BLaER1 treated with 17β-estradiol and CSF1 and Interleukin-3, amounts not matched to agents 10 nM and 100 nM (cell line): ENCODE measurements around the gene ORC5.

Experiments used
- H3K27ac ChIP-seq, 11 experiments: shearing (Covaris generic); formaldehyde crosslinking; 2 replicates each; pipeline ENCODE4 v1.8.1; 2022
- H3K27me3 ChIP-seq, 11 experiments: shearing (Covaris generic); formaldehyde crosslinking; 2 replicates each; pipeline ENCODE4 v1.8.1; 2022
- H3K36me3 ChIP-seq, 11 experiments: shearing (Covaris generic); formaldehyde crosslinking; 2 replicates each; pipeline ENCODE4 v1.8.1; 2022
- H3K4me1 ChIP-seq, 10 experiments: shearing (Covaris generic); formaldehyde crosslinking; 2 replicates each; pipeline ENCODE4 v1.8.1; 2022
- H3K4me2 ChIP-seq, 11 experiments: shearing (Covaris generic); formaldehyde crosslinking; 2 replicates each; pipeline ENCODE4 v1.8.1; 2022
- H3K4me3 ChIP-seq, 10 experiments: shearing (Covaris generic); formaldehyde crosslinking; 2 replicates each; pipeline ENCODE4 v1.8.1; 2022
- H3K9ac ChIP-seq, 11 experiments: shearing (Covaris generic); formaldehyde crosslinking; 2 replicates each; pipeline ENCODE4 v1.8.1; 2022
- H3K9me3 ChIP-seq, 11 experiments: shearing (Covaris generic); formaldehyde crosslinking; replicated peaks in 1 of 11; 2 replicates each; pipeline ENCODE4 v1.8.1; 2022
- H4K20me1 ChIP-seq, 11 experiments: shearing (Covaris generic); formaldehyde crosslinking; 2 replicates each; pipeline ENCODE4 v1.8.1; 2022
- Cebpa-rat ChIP-seq, 11 experiments: shearing (Covaris generic); IDR thresholded peaks; 2 replicates each; pipeline ENCODE4 v1.8.1; 2022

The ORC5 gene

GRCh38 chr7:104149822-104150221 is 58.0 kb downstream of the ORC5 start:
- Histone ChIP-seq H3K4me3 (no peak overlapping the region), H3K4me1 (no peaks in the 10 kb centered on the region), H3K36me3 (peaks cover 14 to 60% (median 36%) of the 10 kb centered on the region in 11 experiments; a peak in 20 of 22 replicates), H4K20me1 (no peaks in the 10 kb centered on the region), H3K27me3 (no peaks in the 10 kb centered on the region), H3K9me3 (peaks cover 0 to 11% (median 7%) of the 10 kb centered on the region in 11 experiments; a peak in 10 of 22 replicates), H3K27ac (no peak overlapping the region), H3K9ac (no peak overlapping the region), H3K4me2 (no peak overlapping the region)
- TF ChIP-seq Cebpa-rat (IDR thresholded peaks at IDR 0.05), result no peak

DNA sequence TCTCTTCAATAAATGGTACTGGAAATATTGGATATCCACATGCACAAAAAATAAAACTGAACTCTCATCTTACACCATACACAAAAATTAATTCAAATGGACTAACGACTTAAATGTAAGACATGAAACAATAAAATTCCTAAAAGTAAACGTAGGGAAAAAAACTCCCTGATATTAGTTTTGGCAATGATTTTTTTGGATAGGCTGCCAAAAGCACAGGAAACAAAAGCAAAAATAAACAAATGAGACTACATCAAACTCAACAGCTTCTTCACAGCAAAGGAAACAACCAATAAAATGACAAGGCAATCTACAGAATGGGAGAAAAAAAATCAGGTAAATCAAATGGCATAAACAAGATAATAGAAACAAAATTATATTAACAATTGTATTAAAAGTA is 65.7 kb downstream of the ORC5 start:
- Histone ChIP-seq H3K4me1 (no peaks in the 10 kb centered on the region), H3K4me3 (no peak overlapping the region), H3K27me3 (no peaks in the 10 kb centered on the region), H3K9ac (no peak overlapping the region), H4K20me1 (peaks cover 0 to 4% (median 0%) of the 10 kb centered on the region in 11 experiments; a peak in 1 of 22 replicates), H3K9me3 (peaks cover 0 to 11% (median 7%) of the 10 kb centered on the region in 11 experiments; a peak in 10 of 22 replicates), H3K27ac (no peak overlapping the region), H3K36me3 (peaks cover 29 to 71% (median 49%) of the 10 kb centered on the region in 11 experiments), H3K4me2 (no peak overlapping the region)
- TF ChIP-seq Cebpa-rat (IDR thresholded peaks at IDR 0.05), result no peak

DNA sequence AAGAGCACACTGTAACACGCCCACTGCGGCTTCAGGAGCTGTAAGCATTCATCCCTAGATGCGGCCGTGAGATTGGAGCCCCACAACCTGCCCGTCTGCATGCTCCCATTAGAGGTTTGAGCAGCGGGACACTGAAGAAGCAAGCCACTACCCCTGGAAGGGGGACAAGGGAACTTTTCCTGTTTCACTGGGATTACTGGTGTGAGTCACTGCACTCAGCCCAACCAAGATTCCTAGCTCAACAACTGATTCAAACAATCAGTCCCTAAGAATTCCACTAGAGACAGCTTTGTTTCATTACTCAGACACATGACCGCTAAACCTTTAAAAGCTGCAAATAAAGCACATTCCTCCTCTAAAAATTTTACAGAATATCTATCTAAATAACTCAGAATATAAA is 69.8 kb downstream of the ORC5 start:
- no peak for TF ChIP-seq Cebpa-rat (IDR thresholded peaks at IDR 0.05)
- H3K27me3 ChIP-seq, result no peaks in the 10 kb centered on the region
- H3K36me3 ChIP-seq, result peaks cover 55 to 86% (median 66%) of the 10 kb centered on the region in 11 experiments
- H3K4me3 ChIP-seq, result no peak overlapping the region
- H3K4me1 ChIP-seq, result no peaks in the 10 kb centered on the region
- no peak overlapping the region for H3K27ac ChIP-seq
- no peak overlapping the region for H3K4me2 ChIP-seq
- 0 out of 22 replicates have a peak, but pooled peaks cover 0 to 4% (median 0%) of the 10 kb centered on the region in 11 experiments for H4K20me1 ChIP-seq
- H3K9ac ChIP-seq, result no peak overlapping the region
- no peaks in the 10 kb centered on the region for H3K9me3 ChIP-seq

DNA sequence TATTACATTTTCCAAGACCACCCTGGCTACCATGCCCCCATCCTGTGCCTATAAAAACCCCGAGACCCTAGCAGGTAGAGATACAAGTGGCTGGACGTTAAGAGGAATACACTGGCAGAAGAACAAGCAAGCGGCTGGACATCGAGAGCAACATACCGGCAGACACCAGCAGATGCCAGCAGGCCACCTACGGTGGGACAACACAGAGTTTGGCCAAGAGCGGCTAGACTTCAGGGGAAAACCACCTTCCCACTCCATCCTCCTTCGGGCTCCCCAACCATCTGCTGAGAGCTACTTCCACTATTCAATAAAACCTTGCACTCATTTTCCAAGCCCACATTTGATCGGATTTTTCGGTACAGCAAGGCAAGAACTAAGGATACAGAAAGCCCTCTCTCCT is 70.3 kb downstream of the ORC5 start:
- Histone ChIP-seq H3K9ac (no peak overlapping the region), H3K4me2 (no peak overlapping the region), H4K20me1 (0 out of 22 replicates have a peak, but pooled peaks cover 0 to 4% (median 0%) of the 10 kb centered on the region in 11 experiments), H3K4me3 (no peak overlapping the region), H3K4me1 (no peaks in the 10 kb centered on the region), H3K9me3 (no peaks in the 10 kb centered on the region), H3K27ac (no peak overlapping the region), H3K27me3 (no peaks in the 10 kb centered on the region), H3K36me3 (peaks cover 60 to 86% (median 70%) of the 10 kb centered on the region in 11 experiments)
- TF ChIP-seq Cebpa-rat (IDR thresholded peaks at IDR 0.05), result no peak

DNA sequence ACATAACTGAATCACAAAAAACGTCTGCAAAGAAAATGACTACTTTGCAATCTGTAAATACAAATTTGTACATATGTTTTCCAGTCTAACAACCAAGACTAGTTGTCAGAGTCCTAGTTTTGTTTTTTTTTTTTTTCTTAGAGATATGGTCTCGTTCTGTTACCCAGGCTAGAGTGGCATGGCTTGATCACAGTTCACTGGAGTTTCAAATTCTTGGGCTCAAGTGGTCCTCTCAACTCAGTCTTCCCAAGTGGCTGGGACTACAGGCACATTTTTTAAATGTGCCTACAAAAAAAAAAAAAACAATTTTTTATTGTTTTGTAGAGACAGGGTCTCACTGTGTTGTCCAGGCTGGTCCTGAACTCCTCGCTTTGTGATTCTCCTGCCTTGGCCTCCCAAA is 70.8 kb downstream of the ORC5 start:
- H3K9ac ChIP-seq, result no peak overlapping the region
- TF ChIP-seq Cebpa-rat (IDR thresholded peaks at IDR 0.05), result no peak
- H3K9me3 ChIP-seq, result no peaks in the 10 kb centered on the region
- H3K36me3 ChIP-seq, result peaks cover 60 to 89% (median 73%) of the 10 kb centered on the region in 11 experiments
- no peak overlapping the region for H3K27ac ChIP-seq
- H3K4me3 ChIP-seq, result no peak overlapping the region
- H3K4me1 ChIP-seq, result no peaks in the 10 kb centered on the region
- no peak overlapping the region for H3K4me2 ChIP-seq
- no peaks in the 10 kb centered on the region for H3K27me3 ChIP-seq
- H4K20me1 ChIP-seq, result 0 out of 22 replicates have a peak, but pooled peaks cover 0 to 4% (median 0%) of the 10 kb centered on the region in 11 experiments

DNA sequence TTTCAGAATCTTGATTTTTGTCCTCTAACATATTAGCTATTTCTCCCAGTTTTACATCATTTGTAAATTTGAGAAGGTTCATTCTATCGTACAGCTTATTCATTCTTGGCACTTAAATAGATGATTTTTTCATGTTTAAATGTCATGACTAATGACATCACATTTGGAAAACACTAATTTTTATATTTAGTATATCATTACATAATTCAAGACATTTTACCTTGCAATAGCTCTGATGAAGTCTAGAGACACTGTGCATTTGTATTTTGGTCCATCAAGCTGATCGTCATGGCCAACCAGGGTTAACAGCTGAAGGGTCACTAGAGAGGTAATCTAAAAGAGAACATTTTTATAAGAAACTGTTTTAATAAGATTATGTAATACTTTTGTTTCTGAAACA is 71.3 kb downstream of the ORC5 start:
- H3K9ac ChIP-seq, result no peak overlapping the region
- H3K27ac ChIP-seq, result no peak overlapping the region
- peaks cover 60 to 89% (median 76%) of the 10 kb centered on the region in 11 experiments for H3K36me3 ChIP-seq
- H3K4me1 ChIP-seq, result no peaks in the 10 kb centered on the region
- H3K4me2 ChIP-seq, result no peak overlapping the region
- TF ChIP-seq Cebpa-rat (IDR thresholded peaks at IDR 0.05), result no peak
- 0 out of 22 replicates have a peak, but pooled peaks cover 0 to 4% (median 0%) of the 10 kb centered on the region in 11 experiments for H4K20me1 ChIP-seq
- H3K4me3 ChIP-seq, result no peak overlapping the region
- H3K27me3 ChIP-seq, result no peaks in the 10 kb centered on the region
- no peaks in the 10 kb centered on the region for H3K9me3 ChIP-seq

DNA sequence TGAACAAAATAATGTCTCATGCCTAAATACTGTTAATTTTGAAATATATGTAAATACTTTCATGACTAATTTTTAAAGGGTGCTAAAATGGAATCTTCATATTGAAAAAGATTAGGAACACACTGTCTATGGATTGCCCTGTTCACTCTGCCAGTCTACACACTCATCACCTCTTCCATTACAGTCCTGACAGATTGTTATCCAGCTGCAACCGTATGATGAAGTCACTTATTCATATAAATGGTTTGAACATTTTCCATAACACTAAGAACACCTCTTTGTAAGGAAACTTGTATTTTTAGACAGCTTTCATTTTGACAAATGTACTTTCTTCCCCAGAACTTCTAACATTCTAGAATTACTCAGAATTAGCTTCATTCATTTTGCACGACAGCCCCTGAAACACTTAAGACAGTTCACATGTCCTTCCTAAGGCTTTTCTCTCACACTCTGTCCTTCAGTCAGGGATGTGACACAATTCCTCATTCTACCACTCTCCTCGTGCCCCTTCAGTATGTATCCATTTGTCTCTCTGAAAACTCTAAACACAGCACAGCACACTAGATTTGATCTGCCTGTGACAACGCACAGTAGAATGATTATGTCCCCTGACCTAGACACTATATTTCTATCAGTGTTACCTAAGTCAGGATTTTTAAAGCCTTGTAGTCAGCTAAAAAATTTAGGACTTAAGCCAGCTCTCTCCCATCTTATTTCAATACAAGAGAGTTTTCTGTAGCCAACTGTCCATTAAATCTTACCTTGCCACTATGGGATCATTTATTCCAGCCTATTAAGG is 71.9 kb downstream of the ORC5 start:
- H3K36me3 ChIP-seq, result peaks cover 62 to 90% (median 77%) of the 10 kb centered on the region in 11 experiments
- no peak overlapping the region for H3K4me2 ChIP-seq
- H3K9ac ChIP-seq, result no peak overlapping the region
- H3K4me1 ChIP-seq, result no peaks in the 10 kb centered on the region
- no peaks in the 10 kb centered on the region for H3K9me3 ChIP-seq
- no peak overlapping the region for H3K4me3 ChIP-seq
- 0 out of 22 replicates have a peak, but pooled peaks cover 0 to 4% (median 0%) of the 10 kb centered on the region in 11 experiments for H4K20me1 ChIP-seq
- H3K27ac ChIP-seq, result no peak overlapping the region
- no peaks in the 10 kb centered on the region for H3K27me3 ChIP-seq
- TF ChIP-seq Cebpa-rat (IDR thresholded peaks at IDR 0.05), result no peak

- no peak for TF ChIP-seq Cebpa-rat (IDR thresholded peaks at IDR 0.05)
These were observed 74.6 kb downstream of the ORC5 start for GRCh38 chr7:104133238-104133637.

GRCh38 chr7:104130726-104131125 is 77.1 kb downstream of the ORC5 start:
- no peak overlapping the region for H3K27ac ChIP-seq
- no peak for TF ChIP-seq Cebpa-rat (IDR thresholded peaks at IDR 0.05)
- H3K27me3 ChIP-seq, result no peaks in the 10 kb centered on the region
- no peak overlapping the region for H3K4me2 ChIP-seq
- no peaks in the 10 kb centered on the region for H3K4me1 ChIP-seq
- H3K9ac ChIP-seq, result no peak overlapping the region
- no peaks in the 10 kb centered on the region for H3K9me3 ChIP-seq
- peaks cover 48 to 93% (median 78%) of the 10 kb centered on the region in 11 experiments for H3K36me3 ChIP-seq
- no peaks in the 10 kb centered on the region for H4K20me1 ChIP-seq
- H3K4me3 ChIP-seq, result no peak overlapping the region

More at GRCh38 chr7:104133238-104133637, 74.6 kb downstream of the ORC5 start:
- no peak overlapping the region for H3K4me2 ChIP-seq
- no peaks in the 10 kb centered on the region for H4K20me1 ChIP-seq
- H3K27me3 ChIP-seq, result no peaks in the 10 kb centered on the region
- no peaks in the 10 kb centered on the region for H3K4me1 ChIP-seq
- no peak overlapping the region for H3K27ac ChIP-seq
- no peak overlapping the region for H3K4me3 ChIP-seq
- no peaks in the 10 kb centered on the region for H3K9me3 ChIP-seq
- H3K36me3 ChIP-seq, result peaks cover 66 to 96% (median 88%) of the 10 kb centered on the region in 11 experiments
- no peak overlapping the region for H3K9ac ChIP-seq
